Adrenal gland (tissue), 12 donors: ENCODE results near the gene DNHD1. TPM values are rescaled to one million over a fixed set of nuclear protein-coding genes. Genes with fewer than 3 reads are reported as not detected.

Source experiments
- DNase-seq, 7 donors: peaks; one replicate each; pipeline ENCODE4 v3.0.0-alpha.2; 2019 to 2020
- H3K27ac ChIP-seq, 5 donors: fragments of 200-600 bp; sonication (generic) in 4 of 5; 1 replicate in 3 of 5; 2 replicates in 2 of 5; pipeline versions ENCODE4 v1.5.1 to v1.8.0; 2016 to 2020; ENCODE audit warnings: mild to moderate bottlenecking in 1 of 5
- H3K27me3 ChIP-seq: fragments of 200-600 bp; 2 replicates; pipeline ENCODE4 v1.8.0; 2021
- H3K36me3 ChIP-seq, 2 donors: fragments of 200-600 bp; replicated peaks in 1 of 2; 1 replicate in 1 of 2; 2 replicates in 1 of 2; pipeline versions ENCODE4 v1.5.1 to v1.8.0; 2018 to 2022
- H3K4me1 ChIP-seq, 2 donors: fragments of 200-600 bp; replicated peaks in 1 of 2; 1 replicate in 1 of 2; 2 replicates in 1 of 2; pipeline versions ENCODE4 v1.5.1 to v1.8.0; 2018 to 2021
- H3K4me3 ChIP-seq, 4 donors: fragments of 200-600 bp; sonication (generic) in 3 of 4; one replicate each; pipeline ENCODE4 v1.5.1; 2016 to 2018
- H3K9me3 ChIP-seq, 3 donors: fragments of 200-600 bp; sonication (generic) in 1 of 3; replicated peaks in 1 of 3; 1 replicate in 2 of 3; 2 replicates in 1 of 3; pipeline versions ENCODE4 v1.5.1 to v1.8.0; 2016 to 2021
- CTCF ChIP-seq, 6 experiments: fragments of 450-650 bp in 4 of 6; fragments of 200-600 bp in 2 of 6; sonication (generic) in 1 of 6; IDR thresholded peaks; 1 replicate in 5 of 6; 2 replicates in 1 of 6; pipeline versions ENCODE4 v1.5.1 to v1.8.0; 2016 to 2021; ENCODE audit warnings: antibody characterized with exemption in 6 of 6, mild to moderate bottlenecking in 2 of 6, moderate library complexity in 1 of 6
- POLR2A ChIP-seq, 2 donors: fragments of 450-650 bp; IDR thresholded peaks; one replicate each; pipeline ENCODE4 v1.6.1; 2017; ENCODE audit warnings: antibody characterized with exemption in 2 of 2, mild to moderate bottlenecking in 2 of 2, moderate library complexity in 1 of 2
- WGBS, 4 donors: extraction: QIAGEN DNeasy Blood & Tissue Kit in 2 of 4; methylation state at CpG; one replicate each; pipeline versions ENCODE4 v1.1.5 to v1.1.7; 2013 to 2017; 5-methylcytosine and 5-hydroxymethylcytosine counted together
- intact Hi-C, 2 donors: fragments of 100-400 bp; cut with DNase I; formaldehyde crosslinking; loops; one replicate each; pipeline versions ENCODE4 v1.14.1 to v1.15.0; 2022 to 2023
- polyA plus RNA-seq, 3 donors: library from polyadenylated mRNA; stranded (reverse); fragments of 200-250 nt in 2 of 3; fragments of 350-450 nt in 1 of 3; fragmentation: Illumina TruSeq in 1 of 3; extraction: RNeasy Lipid Tissue Mini Kit (QIAGEN cat#74804) in 1 of 3; gene quantifications; one replicate each; pipeline ENCODE4 v1.2.3, GENCODE V29; 2013 to 2014
- total RNA-seq, 9 donors: library from RNA; depleted of rRNA in 4 of 9; stranded (reverse); fragments of >200 nt in 4 of 9; fragments of 120-200 nt in 1 of 9; fragmentation: NEBNext Ultra II Directional in 1 of 9; extraction: Animal tissue kit (Norgen Biotek cat#: 25700) in 1 of 9; gene quantifications; one replicate each; pipeline versions ENCODE4 v1.1.0 to v1.2.4, GENCODE V29; 2013 to 2023
- donor health status: healthy with polysubstance abuse.
- donor health status: Bipolar disorder and iron deficiency.
- donor health status: DM: yes; HTN: yes; CAD: no.
- donor health status: DM: no; HTN: no; CAD: no.
- donor health status: DM: no; HTN: no; CAD: no.
- donor health status: DM: yes; HTN: yes; CAD: no.

Gene DNHD1
- total and polyA plus RNA-seq, 12 donors, result 3.9 to 27.1 (median 9.9) TPM

- 0 to 39% (median 13%) methylated on average over 1 of the region's 1 CpG for WGBS, 4 donors
- TF ChIP-seq CTCF (IDR thresholded peaks at IDR 0.05) (no peak), POLR2A (IDR thresholded peaks at IDR 0.05) (no peak)
These were observed 26.2 kb downstream of the DNHD1 start for GRCh38 chr11:6523253-6523652.

GRCh38 chr11:6526411-6527135 is 29.5 kb downstream of the DNHD1 start:
- Histone ChIP-seq H3K27me3 (no peaks in the 10 kb centered on the region), H3K27ac (no peak overlapping the region), H3K4me1 (no peaks in the 10 kb centered on the region), H3K36me3 (no peaks in the 10 kb centered on the region), H3K9me3 (no peaks in the 10 kb centered on the region), H3K4me3 (no peak overlapping the region)
- 84 to 93% (median 88%) methylated on average over 3 of the region's 3 CpGs for WGBS, 4 donors
- intact Hi-C loops, result no loop called here
- TF ChIP-seq POLR2A (IDR thresholded peaks at IDR 0.05) (no peak), CTCF (IDR thresholded peaks at IDR 0.05) (no peak)
- DNase-seq, result no peak

More at GRCh38 chr11:6523253-6523652, 26.2 kb downstream of the DNHD1 start:
- H3K36me3 ChIP-seq, result no peaks in the 10 kb centered on the region
- no peaks in the 10 kb centered on the region for H3K27me3 ChIP-seq
- H3K27ac ChIP-seq, result no peak overlapping the region
- no peak overlapping the region for H3K4me3 ChIP-seq
- intact Hi-C loops, result no loop called here
- H3K9me3 ChIP-seq, result no peaks in the 10 kb centered on the region
- no peaks in the 10 kb centered on the region for H3K4me1 ChIP-seq
- no peak for DNase-seq

GRCh38 chr11:6529266-6529665 is 32.2 kb downstream of the DNHD1 start:
- no peak for DNase-seq
- TF ChIP-seq CTCF (IDR thresholded peaks at IDR 0.05), result no peak
- no peak for TF ChIP-seq POLR2A (IDR thresholded peaks at IDR 0.05)
- Histone ChIP-seq H3K27me3 (no peaks in the 10 kb centered on the region), H3K4me3 (no peak overlapping the region), H3K27ac (no peak overlapping the region), H3K9me3 (no peaks in the 10 kb centered on the region), H3K4me1 (no peaks in the 10 kb centered on the region), H3K36me3 (peaks cover 0 to 4% of the 10 kb centered on the region in 2 donors)
- WGBS, 4 donors, result 80 to 93% (median 88%) methylated on average over 2 of the region's 2 CpGs
- intact Hi-C loops, result no loop called here

- intact Hi-C loops, result loop anchor here (5.0 to 10.0 kb wide), 5 partner anchors 64 to 176 kb away; partner anchors contain the start of genes ILK (in 1 of the 2), MRPL17 (in 1 of the 2) and RRP8 (in 1 of the 2)
- H3K27me3 ChIP-seq, result no peaks in the 10 kb centered on the region
- WGBS, 4 donors, result 87 to 95% (median 93%) methylated on average over 2 of the region's 2 CpGs
- TF ChIP-seq POLR2A (IDR thresholded peaks at IDR 0.05), result no peak
- no peak for TF ChIP-seq CTCF (IDR thresholded peaks at IDR 0.05)
- no peaks in the 10 kb centered on the region for H3K4me1 ChIP-seq
- DNase-seq, result no peak
- H3K4me3 ChIP-seq, result no peak overlapping the region
- no peak overlapping the region for H3K27ac ChIP-seq
- no peaks in the 10 kb centered on the region for H3K9me3 ChIP-seq
- peaks cover 0 to 4% of the 10 kb centered on the region in 2 donors for H3K36me3 ChIP-seq
These were observed 33.8 kb downstream of the DNHD1 start for GRCh38 chr11:6530848-6531247.
